Trophoblast cell (in vitro differentiated cells and primary cell): ENCODE data around the gene TEX44. TPM values are rescaled to one million over a fixed set of nuclear protein-coding genes. Genes with fewer than 3 reads are reported as not detected.

ENCODE experiments used
- DNase-seq, 2 donors: peaks; one replicate each; pipeline ENCODE4 v3.0.0-alpha.2; 2016
- H2AFZ ChIP-seq: 2 replicates; pipeline ENCODE4 v1.6.1; 2013; ENCODE audit warnings: low read length, moderate library complexity, mild to moderate bottlenecking; ENCODE audit not compliant: insufficient read depth, poor library complexity
- H2AK5ac ChIP-seq: 2 replicates; pipeline ENCODE4 v1.6.1; 2013; ENCODE audit warnings: mild to moderate bottlenecking, low read length
- H2BK120ac ChIP-seq: 2 replicates; pipeline ENCODE4 v1.6.1; 2013; ENCODE audit warnings: low read length, mild to moderate bottlenecking, moderate library complexity; ENCODE audit not compliant: insufficient read depth, poor library complexity
- H2BK12ac ChIP-seq: 2 replicates; pipeline ENCODE4 v1.6.1; 2013; ENCODE audit warnings: mild to moderate bottlenecking, low read length, moderate library complexity
- H2BK5ac ChIP-seq: 2 replicates; pipeline ENCODE4 v1.6.1; 2013; ENCODE audit warnings: low read length, low read depth, moderate library complexity, mild to moderate bottlenecking; ENCODE audit not compliant: poor library complexity
- H3K14ac ChIP-seq: 2 replicates; pipeline ENCODE4 v1.6.1; 2013; ENCODE audit warnings: mild to moderate bottlenecking, low read length
- H3K18ac ChIP-seq: 2 replicates; pipeline ENCODE4 v1.6.1; 2013; ENCODE audit warnings: mild to moderate bottlenecking, low read length
- H3K23ac ChIP-seq: 2 replicates; pipeline ENCODE4 v1.6.1; 2013; ENCODE audit warnings: low read length
- H3K27ac ChIP-seq: 2 replicates; pipeline ENCODE4 v1.5.1; 2013; ENCODE audit warnings: low read depth, mild to moderate bottlenecking, inconsistent platforms, low read length, moderate library complexity
- H3K27me3 ChIP-seq: 2 replicates; pipeline ENCODE4 v1.6.1; 2013; ENCODE audit warnings: inconsistent platforms, mild to moderate bottlenecking, low read length, moderate library complexity; ENCODE audit not compliant: insufficient read depth
- H3K36me3 ChIP-seq, 2 experiments: 1 replicate in 1 of 2; 2 replicates in 1 of 2; pipeline ENCODE4 v1.6.1; 2013; ENCODE audit warnings: low read length in 2 of 2, mild to moderate bottlenecking in 2 of 2, moderate library complexity in 1 of 2; ENCODE audit not compliant: insufficient read depth in 2 of 2, control insufficient read depth in 1 of 2
- H3K4ac ChIP-seq: 2 replicates; pipeline ENCODE4 v1.6.1; 2013; ENCODE audit warnings: low read depth, mild to moderate bottlenecking, low read length, moderate library complexity
- H3K4me1 ChIP-seq, 2 experiments: 1 replicate in 1 of 2; 2 replicates in 1 of 2; pipeline ENCODE4 v1.6.1; 2013; ENCODE audit warnings: low read length in 2 of 2, mild to moderate bottlenecking in 2 of 2, moderate library complexity in 1 of 2; ENCODE audit not compliant: insufficient read depth in 2 of 2, control insufficient read depth in 1 of 2
- H3K4me2 ChIP-seq: 2 replicates; pipeline ENCODE4 v1.6.1; 2013; ENCODE audit warnings: inconsistent platforms, mild to moderate bottlenecking, low read length, moderate library complexity
- H3K4me3 ChIP-seq: 2 replicates; pipeline ENCODE4 v1.5.1; 2013; ENCODE audit warnings: mild to moderate bottlenecking, low read depth, low read length, inconsistent platforms
- H3K79me1 ChIP-seq: one replicate; pipeline ENCODE4 v1.6.1; 2013; ENCODE audit warnings: low read length
- H3K79me2 ChIP-seq: 2 replicates; pipeline ENCODE4 v1.6.1; 2013; ENCODE audit warnings: low read length, mild to moderate bottlenecking; ENCODE audit not compliant: control insufficient read depth, insufficient read depth, poor library complexity
- H3K9ac ChIP-seq: 2 replicates; pipeline ENCODE4 v1.6.1; 2013; ENCODE audit warnings: mild to moderate bottlenecking, low read length
- H3K9me3 ChIP-seq: 2 replicates; pipeline ENCODE4 v1.6.1; 2013; ENCODE audit warnings: low read depth, mild to moderate bottlenecking, control low read depth, inconsistent platforms, low read length; ENCODE audit not compliant: insufficient read depth
- H4K12ac ChIP-seq: 2 replicates; pipeline ENCODE4 v1.6.1; 2013; ENCODE audit warnings: low read depth, mild to moderate bottlenecking, low read length, moderate library complexity
- H4K8ac ChIP-seq: 2 replicates; pipeline ENCODE4 v1.6.1; 2013; ENCODE audit warnings: low read depth, mild to moderate bottlenecking, low read length, moderate library complexity
- H4K91ac ChIP-seq: one replicate; pipeline ENCODE4 v1.6.1; 2013; ENCODE audit warnings: low read depth, mild to moderate bottlenecking, low read length, moderate library complexity
- WGBS: extraction: QIAGEN DNeasy Blood & Tissue Kit; methylation state at CpG from one replicate; pipeline ENCODE4 v1.1.7; 2013; ENCODE audit warnings: missing lambda C conversion rate; ENCODE audit not compliant: insufficient read length, insufficient coverage; ENCODE audit errors: extremely low coverage; 5-methylcytosine and 5-hydroxymethylcytosine counted together
- polyA plus RNA-seq: library from polyadenylated mRNA; stranded (reverse); fragments of 200-250 nt; gene quantifications from 2 replicates; pipeline ENCODE4 v1.2.3, GENCODE V29; 2013

TEX44 gene
- not detected in 2 replicates for polyA plus RNA-seq

GRCh38 chr2:231592636-231593145 is at the start of gene TEX44:
Gene TEX44, plus strand, starts transcription at chr2:231592864. Its CDS starts 88 bp downstream, at chr2:231592952.
- Histone ChIP-seq H3K79me1 (no peaks in the 10 kb centered on the region), H3K4me3 (no peak within 1 kb of the TSS), H3K27me3 (no peaks in the 10 kb centered on the region), H3K9me3 (peaks cover 3% of the 10 kb centered on the region), H2BK120ac (no peak within 1 kb of the TSS), H4K8ac (no peak within 1 kb of the TSS), H3K79me2 (no peaks in the 10 kb centered on the region), H3K9ac (no peak within 1 kb of the TSS), H3K4ac (no peak within 1 kb of the TSS), H3K23ac (no peak within 1 kb of the TSS), H2BK12ac (no peak within 1 kb of the TSS), H3K36me3 (no peaks in the 10 kb centered on the region), H4K12ac (no peak within 1 kb of the TSS), H2AK5ac (no peak within 1 kb of the TSS), H4K91ac (no peak within 1 kb of the TSS), H3K14ac (no peak within 1 kb of the TSS), H3K4me2 (no peak within 1 kb of the TSS), H2BK5ac (no peak within 1 kb of the TSS), H3K27ac (no peak within 1 kb of the TSS), H3K18ac (no peak within 1 kb of the TSS), H2AFZ (no peak within 1 kb of the TSS), H3K4me1 (peaks cover 2 to 4% of the 10 kb centered on the region in 2 experiments)
- WGBS: no CpG with 5 or more reads among the region's 6 CpGs
- DNase-seq: no peak

- Histone ChIP-seq H3K18ac (no peak overlapping the region), H3K4me2 (no peak overlapping the region), H3K79me1 (no peaks in the 10 kb centered on the region), H3K4me3 (no peak overlapping the region), H2AK5ac (no peak overlapping the region), H3K79me2 (no peaks in the 10 kb centered on the region), H3K27me3 (no peaks in the 10 kb centered on the region), H3K9ac (peak overlapping the region; percentile 49), H3K36me3 (no peaks in the 10 kb centered on the region), H3K4me1 (peaks cover 0 to 4% of the 10 kb centered on the region in 2 experiments), H2BK12ac (no peak overlapping the region), H3K27ac (no peak overlapping the region), H3K14ac (no peak overlapping the region), H2BK120ac (no peak overlapping the region), H2AFZ (no peak overlapping the region), H3K23ac (no peak overlapping the region), H3K4ac (no peak overlapping the region), H2BK5ac (no peak overlapping the region), H3K9me3 (peaks cover 5% of the 10 kb centered on the region), H4K91ac (no peak overlapping the region), H4K12ac (no peak overlapping the region), H4K8ac (no peak overlapping the region)
- DNase-seq: peak; percentile 27 to 36
- 100% methylated on average over 3 of the region's 14 CpGs for WGBS
Observed at GRCh38 chr2:231545105-231545902, 47.4 kb upstream of the TEX44 start.

GRCh38 chr2:231546014-231546715 is 46.5 kb upstream of the TEX44 start:
- Histone ChIP-seq H2BK12ac (no peak overlapping the region), H3K79me1 (no peaks in the 10 kb centered on the region), H3K27ac (no peak overlapping the region), H2BK5ac (no peak overlapping the region), H4K8ac (no peak overlapping the region), H3K4me3 (no peak overlapping the region), H3K4ac (no peak overlapping the region), H3K9me3 (peaks cover 5% of the 10 kb centered on the region), H3K14ac (no peak overlapping the region), H3K23ac (no peak overlapping the region), H3K27me3 (no peaks in the 10 kb centered on the region), H3K9ac (no peak overlapping the region), H4K12ac (no peak overlapping the region), H2AK5ac (no peak overlapping the region), H2AFZ (no peak overlapping the region), H3K4me1 (peaks cover 0 to 4% of the 10 kb centered on the region in 2 experiments), H3K4me2 (no peak overlapping the region), H3K79me2 (no peaks in the 10 kb centered on the region), H3K36me3 (no peaks in the 10 kb centered on the region), H2BK120ac (no peak overlapping the region), H3K18ac (no peak overlapping the region), H4K91ac (no peak overlapping the region)
- no CpG with 5 or more reads among the region's 13 CpGs for WGBS
- DNase-seq: no peak

- H3K4me3 ChIP-seq: no peak overlapping the region
- H3K79me1 ChIP-seq: no peaks in the 10 kb centered on the region
- no peak overlapping the region for H4K12ac ChIP-seq
- peaks cover 0 to 4% of the 10 kb centered on the region in 2 experiments for H3K4me1 ChIP-seq
- no peak overlapping the region for H3K4me2 ChIP-seq
- no peaks in the 10 kb centered on the region for H3K79me2 ChIP-seq
- no peak overlapping the region for H4K91ac ChIP-seq
- H2BK120ac ChIP-seq: no peak overlapping the region
- H3K4ac ChIP-seq: no peak overlapping the region
- no peak overlapping the region for H2BK5ac ChIP-seq
- no peaks in the 10 kb centered on the region for H3K27me3 ChIP-seq
- H3K27ac ChIP-seq: no peak overlapping the region
- no peak for DNase-seq
- no peak overlapping the region for H3K9ac ChIP-seq
- no peak overlapping the region for H3K14ac ChIP-seq
- no peak overlapping the region for H2AK5ac ChIP-seq
- H4K8ac ChIP-seq: no peak overlapping the region
- H2BK12ac ChIP-seq: no peak overlapping the region
- no peak overlapping the region for H2AFZ ChIP-seq
- no CpG with 5 or more reads among the region's 12 CpGs for WGBS
- no peak overlapping the region for H3K23ac ChIP-seq
- H3K9me3 ChIP-seq: peaks cover 5% of the 10 kb centered on the region
- H3K18ac ChIP-seq: no peak overlapping the region
- no peaks in the 10 kb centered on the region for H3K36me3 ChIP-seq
Observed at GRCh38 chr2:231547315-231548110, 45.2 kb upstream of the TEX44 start.
